HepG2 (cell line): Measurements from ENCODE around the gene MSI2. TPM values are rescaled to one million over a fixed set of nuclear protein-coding genes. Genes with fewer than 3 reads are reported as not detected.

Experiments
- ATAC-seq: fragments of 200-7000 bp; cut with Tn5 transposase; 3 replicates; pipeline ENCODE4 v1.9.1; 2020; ENCODE audit warnings: mild to moderate bottlenecking, moderate library complexity
- BruUV-seq: library from RNA; stranded (reverse); fragments of 400-500 nt; replicated peaks from 2 replicates; lab custom pipeline; 2021; lab: Mats Ljungman, UMichigan
- CTCF ChIA-PET: fragments of 300-600 bp; formaldehyde crosslinking; extraction: SDS; loops from one replicate; lab custom pipeline; 2021; ENCODE audit warnings: low total read pairs, inconsistent platforms, low intra/inter-chr PET ratio; lab: Yijun Ruan, JAX
- POLR2A ChIA-PET: fragments of 350-600 bp; sonication (Branson Sonifier 250); formaldehyde crosslinking; loops from one replicate; lab custom pipeline; 2020; ENCODE audit warnings: antibody characterized with exemption, inconsistent platforms; lab: Yijun Ruan, JAX
- DNase-seq: peaks from one replicate; pipeline ENCODE4 v3.0.0-alpha.2; 2015; ENCODE audit warnings: low spot score
- FAIRE-seq: peaks from 3 replicates; lab custom pipeline; 2011; peaks lifted over from hg19 to GRCh38; lab: Jason Lieb, UNC
- H2AFZ ChIP-seq: one replicate; pipeline ENCODE4 v1.6.1; 2011; ENCODE audit warnings: low read length, inconsistent platforms
- H3K27ac ChIP-seq: fragments of 300-600 bp; 3 replicates; pipeline ENCODE4 v1.8.0; 2011; ENCODE audit warnings: mixed run types, mild to moderate bottlenecking, mixed read lengths, low read length, inconsistent platforms; ENCODE audit not compliant: insufficient read depth; ENCODE audit errors: extremely low read length
- H3K27me3 ChIP-seq, 2 experiments: fragments of 200-600 bp in 1 of 2; 2 replicates in 1 of 2; 3 replicates in 1 of 2; pipeline versions ENCODE4 v1.6.0 to v1.8.0; 2011; ENCODE audit warnings: low read length in 2 of 2, mild to moderate bottlenecking in 2 of 2, moderate library complexity in 2 of 2, inconsistent platforms in 1 of 2; ENCODE audit not compliant: insufficient read depth in 2 of 2, control insufficient read depth in 1 of 2
- H3K36me3 ChIP-seq, 2 experiments: fragments of 200-600 bp in 1 of 2; replicated peaks in 1 of 2; 2 replicates in 1 of 2; 3 replicates in 1 of 2; pipeline versions ENCODE4 v1.5.1 to v1.8.0; 2011; ENCODE audit warnings: low read length in 2 of 2, inconsistent platforms in 1 of 2; ENCODE audit not compliant: insufficient read depth in 2 of 2, control insufficient read depth in 1 of 2
- H3K4me1 ChIP-seq: 2 replicates; pipeline ENCODE4 v1.5.1; 2012; ENCODE audit warnings: low read length, inconsistent platforms; ENCODE audit not compliant: insufficient read depth
- H3K4me2 ChIP-seq: 2 replicates; pipeline ENCODE4 v1.6.0; 2011; ENCODE audit warnings: low read depth, low read length, inconsistent platforms
- H3K4me3 ChIP-seq, 3 experiments: fragments of 200-600 bp in 1 of 3; sonication (generic), shearing (Covaris generic) in 1 of 3; replicated peaks in 1 of 3; 2 replicates each; pipeline ENCODE4 v1.5.1; 2011 to 2016; ENCODE audit warnings: low read length in 3 of 3, inconsistent platforms in 2 of 3, low read depth in 2 of 3, mild to moderate bottlenecking in 2 of 3, control low read depth in 1 of 3, mixed read lengths in 1 of 3; ENCODE audit not compliant: insufficient read depth in 1 of 3
- H3K79me2 ChIP-seq: one replicate; pipeline ENCODE4 v1.6.1; 2011; ENCODE audit warnings: low read length, inconsistent platforms; ENCODE audit not compliant: insufficient read depth
- H3K9ac ChIP-seq: 2 replicates; pipeline ENCODE4 v1.6.0; 2011; ENCODE audit warnings: mild to moderate bottlenecking, low read depth, low read length, inconsistent platforms; ENCODE audit not compliant: insufficient read depth
- H3K9me3 ChIP-seq: 2 replicates; pipeline ENCODE4 v1.5.1; 2012; ENCODE audit warnings: mild to moderate bottlenecking, low read length
- H4K20me1 ChIP-seq: 2 replicates; pipeline ENCODE4 v1.6.0; 2011; ENCODE audit warnings: inconsistent platforms, mild to moderate bottlenecking, low read length, moderate library complexity; ENCODE audit not compliant: insufficient read depth
- CHD4 ChIP-seq: fragments of 200-600 bp; sonication (generic); IDR thresholded peaks from 2 replicates; pipeline ENCODE4 v1.7.0; 2017; ENCODE audit warnings: mild to moderate bottlenecking, low read length, borderline replicate concordance
- GABPA ChIP-seq, 2 experiments: IDR thresholded peaks; 2 replicates each; pipeline ENCODE4 v1.6.1; 2011 to 2016; ENCODE audit warnings: low read depth in 2 of 2, low read length in 1 of 2, missing biosample characterization in 1 of 2, missing genetic modification characterization in 1 of 2
- GTF2F1 ChIP-seq: fragments of 150-350 bp; IDR thresholded peaks from 2 replicates; pipeline ENCODE4 v1.6.1; 2014; ENCODE audit warnings: low read length
- MIER2 ChIP-seq: IDR thresholded peaks from 2 replicates; pipeline ENCODE4 v1.6.1; 2016; ENCODE audit warnings: missing biosample characterization, missing genetic modification reagents
- NPAS2 ChIP-seq: sonication (generic); formaldehyde crosslinking; IDR thresholded peaks from 2 replicates; pipeline ENCODE4 v1.8.0; 2022; ENCODE audit warnings: mild to moderate bottlenecking, missing genetic modification reagents, borderline replicate concordance
- PHF5A ChIP-seq: IDR thresholded peaks from one replicate; pipeline ENCODE4 v1.6.1; 2018; ENCODE audit warnings: low read depth, missing genetic modification reagents; ENCODE audit not compliant: unreplicated experiment
- POLR2A ChIP-seq, 2 experiments: IDR thresholded peaks; 2 replicates each; pipeline ENCODE4 v1.6.1; 2011; ENCODE audit warnings: low read depth in 2 of 2, low read length in 2 of 2, mild to moderate bottlenecking in 1 of 2, moderate library complexity in 1 of 2; ENCODE audit not compliant: insufficient read depth in 1 of 2
- ZNF260 ChIP-seq: sonication (generic); formaldehyde crosslinking; IDR thresholded peaks from 2 replicates; pipeline ENCODE4 v1.4.0; 2020; ENCODE audit warnings: missing genetic modification reagents, low read depth, mild to moderate bottlenecking, borderline replicate concordance
- ZNF570 ChIP-seq: sonication (generic); formaldehyde crosslinking; IDR thresholded peaks from 2 replicates; pipeline ENCODE4 v1.4.0; 2020; ENCODE audit warnings: mild to moderate bottlenecking, missing genetic modification reagents, borderline replicate concordance
- ZNF619 ChIP-seq: sonication (generic); formaldehyde crosslinking; IDR thresholded peaks from 2 replicates; pipeline ENCODE4 v1.4.0; 2020; ENCODE audit warnings: mild to moderate bottlenecking, missing genetic modification reagents
- ZNF780A ChIP-seq: sonication (generic); formaldehyde crosslinking; IDR thresholded peaks from 2 replicates; pipeline ENCODE4 v1.8.0; 2022; ENCODE audit warnings: mild to moderate bottlenecking, missing genetic modification reagents, moderate library complexity
- ZNF83 ChIP-seq: sonication (generic); formaldehyde crosslinking; IDR thresholded peaks from 2 replicates; pipeline ENCODE4 v1.4.0; 2020; ENCODE audit warnings: missing genetic modification reagents, mild to moderate bottlenecking, borderline replicate concordance
- WGBS: methylation state at CpG from one replicate; pipeline ENCODE4 v1.1.6; 2017; ENCODE audit warnings: low lambda C conversion rate; 5-methylcytosine and 5-hydroxymethylcytosine counted together
- in situ Hi-C: cut with HindIII; loops from 2 replicates; pipeline ENCODE4 v1.10.0; 2017; ENCODE audit warnings: low pct_unique_long_range_greater_than_20kb; ENCODE audit not compliant: extremely low pct_ligation_motif_present
- intact Hi-C: fragments of 100-400 bp; cut with micrococcal nuclease; formaldehyde crosslinking; loops from one replicate; pipeline ENCODE4 v1.10.0; 2022; ENCODE audit not compliant: unreplicated experiment
- polyA plus RNA-seq, 8 experiments: library from polyadenylated mRNA; depleted of rRNA in 3 of 8; stranded (reverse) in 7 of 8; unstranded in 1 of 8; fragments of >200 nt; fragmentation: Illumina TruSeq in 4 of 8; extraction: Trizol in 4 of 8; gene quantifications; 2 replicates each; pipeline versions ENCODE4 v1.2.1 to v1.2.3, GENCODE V29; 2011 to 2016; ENCODE audit warnings: low read depth in 4 of 8, missing spikeins in 1 of 8, mixed read lengths in 1 of 8; ENCODE audit not compliant: insufficient read depth in 1 of 8
- total RNA-seq, 5 experiments: library from RNA; depleted of rRNA; stranded (reverse); fragments of >200 nt; fragmentation: Illumina TruSeq; extraction: Trizol; gene quantifications; 2 replicates each; pipeline ENCODE4 v1.2.3, GENCODE V29; 2016; ENCODE audit warnings: low read depth in 1 of 5

Gene MSI2
- total and polyA plus RNA-seq, 2 of the 13 experiments (the other 11 are each of a cell fraction or from before 2014, with no cell fraction given), result 77.5 to 78.4 TPM

DNA sequence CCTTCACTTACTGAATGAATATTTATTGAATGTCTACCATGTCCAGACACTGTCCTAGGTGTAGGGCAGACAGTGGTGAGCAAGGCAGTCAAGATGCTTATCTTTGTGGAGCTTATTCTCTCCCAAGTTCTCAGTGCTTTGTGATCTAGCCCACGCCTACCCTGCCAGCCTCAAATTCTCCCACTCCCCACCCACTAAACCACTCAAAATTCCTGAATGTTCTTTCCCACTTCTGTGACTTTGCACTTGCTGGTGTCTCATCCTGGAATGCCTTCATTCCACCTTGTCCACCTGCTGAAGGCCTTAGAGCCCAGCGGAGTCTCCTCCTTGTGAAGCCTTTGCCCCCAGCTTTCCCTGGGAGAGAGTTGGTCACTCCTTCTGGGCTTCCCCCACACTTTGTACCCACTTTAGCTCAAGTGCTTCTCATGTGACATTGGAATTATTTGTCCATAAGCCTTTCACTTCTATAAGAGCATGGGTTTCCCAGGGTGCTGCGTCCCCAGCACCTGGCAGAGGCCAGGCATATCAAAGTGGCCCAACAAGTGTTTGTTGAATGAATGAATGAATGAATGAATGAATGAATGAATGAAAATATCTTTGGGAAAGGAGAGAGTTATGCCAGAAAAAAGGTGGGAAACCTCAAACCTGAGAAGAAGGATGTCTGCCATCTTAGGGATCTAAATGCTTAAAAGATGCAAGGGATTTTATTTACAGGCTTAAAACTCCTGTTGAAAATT, 465.8 kb downstream of the MSI2 start (continued):
- no peak for TF ChIP-seq PHF5A
- TF ChIP-seq GTF2F1, result no peak
- TF ChIP-seq POLR2A (IDR thresholded peaks at IDR 0.05; ENCODE audit: insufficient read depth in 1 of 2, low read depth in 2 of 2, low read length in 2 of 2), result no peak
- no peak for TF ChIP-seq ZNF83 (CRISPR knock-in tag)
- TF ChIP-seq, all 625 proteins: peak for 0

DNA sequence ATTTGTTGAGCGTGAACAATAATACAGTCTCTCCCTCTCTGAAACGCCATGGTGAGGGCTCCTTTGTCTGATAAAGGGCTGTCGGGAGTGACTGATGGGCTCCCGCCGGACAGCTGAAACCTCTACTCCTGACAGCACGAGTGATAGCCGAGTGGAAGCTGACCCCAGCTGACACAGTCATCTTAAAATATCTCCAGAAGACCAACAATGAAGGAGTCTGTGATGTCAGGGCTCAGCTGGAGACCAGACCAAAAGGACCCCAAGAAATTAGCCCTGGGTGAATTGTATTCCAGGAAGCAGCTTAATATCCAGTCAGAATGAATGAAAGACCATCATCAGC, 466.4 kb downstream of the MSI2 start:
- H2AFZ ChIP-seq, result no peak overlapping the region
- WGBS, result 52% methylated on average over 6 of the region's 7 CpGs
- H3K27ac ChIP-seq, result no peak overlapping the region
- no peaks in the 10 kb centered on the region for H3K4me1 ChIP-seq
- H4K20me1 ChIP-seq, result no peaks in the 10 kb centered on the region
- DNase-seq (no peak), ATAC-seq (no peak), FAIRE-seq (no peak)
- H3K9ac ChIP-seq, result no peak overlapping the region
- in situ Hi-C loops (no loop called here), intact Hi-C loops (no loop called here)
- peaks cover 4 to 74% of the 10 kb centered on the region in 2 experiments; a peak in 4 of 5 replicates for H3K27me3 ChIP-seq
- no peaks in the 10 kb centered on the region for H3K36me3 ChIP-seq
- no peak overlapping the region for H3K4me2 ChIP-seq
- H3K79me2 ChIP-seq, result no peaks in the 10 kb centered on the region
- no TSS peak for BruUV-seq
- H3K4me3 ChIP-seq, result no peak overlapping the region
- POLR2A ChIA-PET, result no interaction called here
- CTCF ChIA-PET, result no interaction called here
- TF ChIP-seq ZNF619 (CRISPR knock-in tag) (no peak), NPAS2 (CRISPR knock-in tag) (no peak), GABPA (IDR thresholded peaks at IDR 0.05; ENCODE audit: low read depth, low read length) (no peak), GABPA (CRISPR knock-in tag; IDR thresholded peaks at IDR 0.05; ENCODE audit: low read depth) (no peak), ZNF780A (no peak), MIER2 (CRISPR knock-in tag) (no peak), ZNF260 (no peak), ZNF570 (CRISPR knock-in tag) (no peak), CHD4 (no peak)
- no peaks in the 10 kb centered on the region for H3K9me3 ChIP-seq
